Left lung (tissue), 10 donors: ENCODE data around the gene ZNF853. TPM values are rescaled to one million over a fixed set of nuclear protein-coding genes. Genes with fewer than 3 reads are reported as not detected.
A peak's percentile ranks its signal among the peaks of the same experiment; 100 is the strongest.
"Not testable (repeated sequence)": the region's sequence is repeated elsewhere in the genome, so short reads cannot be mapped to it uniquely, and the experiment has no call there.

ENCODE experiments used
- ATAC-seq: fragments of 200-7000 bp; cut with Tn5 transposase; one replicate; pipeline ENCODE4 v1.9.1; 2020; ENCODE audit warnings: moderate library complexity
- DNase-seq, 4 donors: peaks; one replicate each; pipeline ENCODE4 v3.0.0-alpha.2; 2013 to 2020
- H3K27ac ChIP-seq, 2 donors: fragments of 200-600 bp; sonication (generic) in 1 of 2; one replicate each; pipeline versions ENCODE4 v1.5.0 to v1.8.0; 2020 to 2021
- H3K27me3 ChIP-seq, 2 donors: fragments of 200-600 bp; sonication (generic) in 1 of 2; one replicate each; pipeline versions ENCODE4 v1.5.0 to v1.8.0; 2020 to 2021
- H3K36me3 ChIP-seq, 2 donors: fragments of 200-600 bp; sonication (generic) in 1 of 2; one replicate each; pipeline versions ENCODE4 v1.5.0 to v1.8.0; 2020 to 2021
- H3K4me1 ChIP-seq, 2 donors: fragments of 200-600 bp; one replicate each; pipeline ENCODE4 v1.8.0; 2021
- H3K4me3 ChIP-seq, 2 donors: fragments of 200-600 bp; sonication (generic) in 1 of 2; one replicate each; pipeline versions ENCODE4 v1.5.0 to v1.8.0; 2020 to 2021; ENCODE audit warnings: mild to moderate bottlenecking in 1 of 2
- H3K9me3 ChIP-seq, 2 donors: fragments of 200-600 bp; sonication (generic) in 1 of 2; one replicate each; pipeline versions ENCODE4 v1.5.0 to v1.8.0; 2020 to 2021
- CTCF ChIP-seq, 2 donors: fragments of 200-600 bp; sonication (generic) in 1 of 2; IDR thresholded peaks; one replicate each; pipeline versions ENCODE4 v1.5.0 to v1.8.0; 2021; ENCODE audit warnings: antibody characterized with exemption in 2 of 2
- intact Hi-C, 2 donors: fragments of 100-400 bp; cut with DNase I; formaldehyde crosslinking; loops; one replicate each; pipeline versions ENCODE4 v1.11.2 to v1.14.2; 2022
- polyA plus RNA-seq, 6 donors: library from polyadenylated mRNA; unstranded; fragments of 120-200 nt; gene quantifications; one replicate each; pipeline ENCODE4 v1.2.1, GENCODE V29; 2013; ENCODE audit not compliant: insufficient read length in 6 of 6
- total RNA-seq, 2 donors: library from RNA; stranded (reverse); fragmentation: NEBNext Ultra II Directional; extraction: Animal tissue kit (Norgen Biotek cat#: 25700); gene quantifications; one replicate each; pipeline ENCODE4 v1.2.1, GENCODE V29; 2021
- donor health status: DM: no; HTN: yes; CAD: no.
- donor health status: DM: no; HTN: no; CAD: no.

Gene ZNF853
- total and polyA plus RNA-seq, 8 donors, result 3.4 to 17.5 (median 14.1) TPM

GRCh38 chr7:6575281-6576023 is 40.0 kb upstream of the ZNF853 start:
- intact Hi-C loops, result loop anchor here in 1 of 2 donors (10.0 kb wide), 1 partner anchor 61 kb away; no protein-coding TSS in a partner anchor
- no peak for TF ChIP-seq CTCF (IDR thresholded peaks at IDR 0.05)
- Histone ChIP-seq H3K9me3 (no peaks in the 10 kb centered on the region), H3K36me3 (peaks cover 0 to 13% of the 10 kb centered on the region in 2 donors), H3K27ac (no peak overlapping the region), H3K27me3 (peaks cover 0 to 8% of the 10 kb centered on the region in 2 donors), H3K4me1 (peaks cover 0 to 10% of the 10 kb centered on the region in 2 donors), H3K4me3 (no peak overlapping the region)
- ATAC-seq (no peak), DNase-seq (peak in 1 of 4 donors; percentile 5)

GRCh38 chr7:6576024-6576866 is 39.2 kb upstream of the ZNF853 start:
- peaks cover 0 to 6% of the 10 kb centered on the region in 2 donors for H3K27me3 ChIP-seq
- no peak for ATAC-seq
- TF ChIP-seq CTCF (IDR thresholded peaks at IDR 0.05), result no peak
- H3K36me3 ChIP-seq, result peaks cover 0 to 21% of the 10 kb centered on the region in 2 donors
- H3K27ac ChIP-seq, result no peak overlapping the region
- H3K9me3 ChIP-seq, result no peaks in the 10 kb centered on the region
- H3K4me1 ChIP-seq, result peaks cover 0 to 10% of the 10 kb centered on the region in 2 donors
- peak overlapping the region in 1 of 2 donors; percentile 63 for H3K4me3 ChIP-seq
- intact Hi-C loops, result loop anchor here in 1 of 2 donors (10.0 kb wide), 1 partner anchor 61 kb away; no protein-coding TSS in a partner anchor
- peak in 1 of 4 donors; percentile 76 for DNase-seq

GRCh38 chr7:6576867-6577368 is 38.5 kb upstream of the ZNF853 start:
- H3K4me1 ChIP-seq, result peaks cover 0 to 10% of the 10 kb centered on the region in 2 donors
- H3K4me3 ChIP-seq, result peak overlapping the region; percentile 58 to 63
- not testable (repeated sequence) for H3K27me3 ChIP-seq, H3K9me3 ChIP-seq, ATAC-seq
- H3K27ac ChIP-seq, result peak overlapping the region; percentile 87 to 91
- peak in 1 of 4 donors; percentile 42 for DNase-seq
- peaks cover 0 to 28% of the 10 kb centered on the region in 2 donors for H3K36me3 ChIP-seq
- intact Hi-C loops, result loop anchor here in 1 of 2 donors (10.0 kb wide), 1 partner anchor 62 kb away; no protein-coding TSS in a partner anchor

GRCh38 chr7:6577369-6578113 is 37.9 kb upstream of the ZNF853 start, which contains the start of gene ZDHHC4:
TSS of gene ZDHHC4 (plus strand) at chr7:6577454. CDS start at chr7:6580562, 3,108 bp downstream.
- TF ChIP-seq CTCF (IDR thresholded peaks at IDR 0.05), result no peak
- Histone ChIP-seq H3K4me3 (peak within 1 kb of the TSS; percentile 58 to 63), H3K27ac (peak within 1 kb of the TSS; percentile 87 to 91), H3K9me3 (no peaks in the 10 kb centered on the region), H3K4me1 (peaks cover 0 to 10% of the 10 kb centered on the region in 2 donors), H3K36me3 (peaks cover 0 to 34% of the 10 kb centered on the region in 2 donors), H3K27me3 (no peaks in the 10 kb centered on the region)
- ATAC-seq (peak; percentile 99), DNase-seq (peak; percentile 86 to 96 (median 92))
- intact Hi-C loops, result loop anchor here in 1 of 2 donors (10.0 kb wide), 1 partner anchor 63 kb away; no protein-coding TSS in a partner anchor
